Adrenal gland (tissue), 12 donors: Measurements from ENCODE around the gene CLCN7. TPM values are rescaled to one million over a fixed set of nuclear protein-coding genes. Genes with fewer than 3 reads are reported as not detected.

Source experiments
- DNase-seq, 7 donors: peaks; one replicate each; pipeline ENCODE4 v3.0.0-alpha.2; 2019 to 2020
- H3K27ac ChIP-seq, 5 donors: fragments of 200-600 bp; sonication (generic) in 4 of 5; 1 replicate in 3 of 5; 2 replicates in 2 of 5; pipeline versions ENCODE4 v1.5.1 to v1.8.0; 2016 to 2020; ENCODE audit warnings: mild to moderate bottlenecking in 1 of 5
- H3K27me3 ChIP-seq: fragments of 200-600 bp; 2 replicates; pipeline ENCODE4 v1.8.0; 2021
- H3K36me3 ChIP-seq, 2 donors: fragments of 200-600 bp; replicated peaks in 1 of 2; 1 replicate in 1 of 2; 2 replicates in 1 of 2; pipeline versions ENCODE4 v1.5.1 to v1.8.0; 2018 to 2022
- H3K4me1 ChIP-seq, 2 donors: fragments of 200-600 bp; replicated peaks in 1 of 2; 1 replicate in 1 of 2; 2 replicates in 1 of 2; pipeline versions ENCODE4 v1.5.1 to v1.8.0; 2018 to 2021
- H3K4me3 ChIP-seq, 4 donors: fragments of 200-600 bp; sonication (generic) in 3 of 4; one replicate each; pipeline ENCODE4 v1.5.1; 2016 to 2018
- H3K9me3 ChIP-seq, 3 donors: fragments of 200-600 bp; sonication (generic) in 1 of 3; replicated peaks in 1 of 3; 1 replicate in 2 of 3; 2 replicates in 1 of 3; pipeline versions ENCODE4 v1.5.1 to v1.8.0; 2016 to 2021
- POLR2A ChIP-seq, 2 donors: fragments of 450-650 bp; IDR thresholded peaks; one replicate each; pipeline ENCODE4 v1.6.1; 2017; ENCODE audit warnings: antibody characterized with exemption in 2 of 2, mild to moderate bottlenecking in 2 of 2, moderate library complexity in 1 of 2
- WGBS, 4 donors: extraction: QIAGEN DNeasy Blood & Tissue Kit in 2 of 4; methylation state at CpG; one replicate each; pipeline versions ENCODE4 v1.1.5 to v1.1.7; 2013 to 2017; 5-methylcytosine and 5-hydroxymethylcytosine counted together
- intact Hi-C, 2 donors: fragments of 100-400 bp; cut with DNase I; formaldehyde crosslinking; loops; one replicate each; pipeline versions ENCODE4 v1.14.1 to v1.15.0; 2022 to 2023
- polyA plus RNA-seq, 3 donors: library from polyadenylated mRNA; stranded (reverse); fragments of 200-250 nt in 2 of 3; fragments of 350-450 nt in 1 of 3; fragmentation: Illumina TruSeq in 1 of 3; extraction: RNeasy Lipid Tissue Mini Kit (QIAGEN cat#74804) in 1 of 3; gene quantifications; one replicate each; pipeline ENCODE4 v1.2.3, GENCODE V29; 2013 to 2014
- total RNA-seq, 9 donors: library from RNA; depleted of rRNA in 4 of 9; stranded (reverse); fragments of >200 nt in 4 of 9; fragments of 120-200 nt in 1 of 9; fragmentation: NEBNext Ultra II Directional in 1 of 9; extraction: Animal tissue kit (Norgen Biotek cat#: 25700) in 1 of 9; gene quantifications; one replicate each; pipeline versions ENCODE4 v1.1.0 to v1.2.4, GENCODE V29; 2013 to 2023
- TF ChIP-seq, protein P1 (sequence below), 6 experiments: fragments of 450-650 bp in 4 of 6; fragments of 200-600 bp in 2 of 6; sonication (generic) in 1 of 6; IDR thresholded peaks; 1 replicate in 5 of 6; 2 replicates in 1 of 6; pipeline versions ENCODE4 v1.5.1 to v1.8.0; 2016 to 2021; ENCODE audit warnings: antibody characterized with exemption in 6 of 6, mild to moderate bottlenecking in 2 of 6, moderate library complexity in 1 of 6
- donor health status: healthy with polysubstance abuse.
- donor health status: Bipolar disorder and iron deficiency.
- donor health status: DM: yes; HTN: yes; CAD: no.
- donor health status: DM: no; HTN: no; CAD: no.
- donor health status: DM: no; HTN: no; CAD: no.
- donor health status: DM: yes; HTN: yes; CAD: no.

CLCN7 gene
- total and polyA plus RNA-seq, 12 donors: 25.3 to 369 (median 127) TPM

DNA sequence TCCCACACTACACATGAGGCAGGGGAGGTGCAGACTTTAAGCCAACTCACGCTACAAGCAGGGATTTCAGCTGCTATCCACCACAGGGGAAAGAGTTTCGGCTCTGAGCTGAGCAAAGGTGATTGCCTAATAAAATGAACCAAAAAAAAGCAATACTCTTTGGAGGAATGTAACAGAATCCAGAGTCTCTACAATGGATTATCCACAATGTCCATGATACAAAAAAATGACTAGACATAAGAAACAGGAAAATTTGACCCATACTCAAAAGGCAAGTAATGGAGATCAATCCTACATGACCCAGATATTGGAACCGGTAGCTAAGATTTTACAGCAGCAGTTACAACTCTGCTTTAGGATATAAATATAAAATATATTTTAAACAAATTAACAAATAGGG lies 39.7 kb upstream of the CLCN7 start:
- peaks cover 0 to 9% (median 0%) of the 10 kb centered on the region in 3 donors for H3K9me3 ChIP-seq
- intact Hi-C loops: no loop called here
- no peak overlapping the region for H3K4me3 ChIP-seq
- WGBS, 4 donors: 82 to 98% (median 96%) methylated on average over 3 of the region's 3 CpGs
- TF ChIP-seq POLR2A (IDR thresholded peaks at IDR 0.05): no peak
- TF ChIP-seq, protein P1, sequence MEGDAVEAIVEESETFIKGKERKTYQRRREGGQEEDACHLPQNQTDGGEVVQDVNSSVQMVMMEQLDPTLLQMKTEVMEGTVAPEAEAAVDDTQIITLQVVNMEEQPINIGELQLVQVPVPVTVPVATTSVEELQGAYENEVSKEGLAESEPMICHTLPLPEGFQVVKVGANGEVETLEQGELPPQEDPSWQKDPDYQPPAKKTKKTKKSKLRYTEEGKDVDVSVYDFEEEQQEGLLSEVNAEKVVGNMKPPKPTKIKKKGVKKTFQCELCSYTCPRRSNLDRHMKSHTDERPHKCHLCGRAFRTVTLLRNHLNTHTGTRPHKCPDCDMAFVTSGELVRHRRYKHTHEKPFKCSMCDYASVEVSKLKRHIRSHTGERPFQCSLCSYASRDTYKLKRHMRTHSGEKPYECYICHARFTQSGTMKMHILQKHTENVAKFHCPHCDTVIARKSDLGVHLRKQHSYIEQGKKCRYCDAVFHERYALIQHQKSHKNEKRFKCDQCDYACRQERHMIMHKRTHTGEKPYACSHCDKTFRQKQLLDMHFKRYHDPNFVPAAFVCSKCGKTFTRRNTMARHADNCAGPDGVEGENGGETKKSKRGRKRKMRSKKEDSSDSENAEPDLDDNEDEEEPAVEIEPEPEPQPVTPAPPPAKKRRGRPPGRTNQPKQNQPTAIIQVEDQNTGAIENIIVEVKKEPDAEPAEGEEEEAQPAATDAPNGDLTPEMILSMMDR (IDR thresholded peaks at IDR 0.05): no peak
- peaks cover 0 to 11% of the 10 kb centered on the region in 2 donors for H3K4me1 ChIP-seq
- no peak overlapping the region for H3K27ac ChIP-seq
- H3K27me3 ChIP-seq: no peaks in the 10 kb centered on the region
- H3K36me3 ChIP-seq: no peaks in the 10 kb centered on the region
- DNase-seq: no peak

GRCh38 chr16:1512774-1513173 lies 37.9 kb upstream of the CLCN7 start:
- intact Hi-C loops: no loop called here
- Histone ChIP-seq H3K4me3 (no peak overlapping the region), H3K9me3 (peaks cover 0 to 9% (median 0%) of the 10 kb centered on the region in 3 donors), H3K27ac (peak overlapping the region in 1 of 5 donors; percentile 60), H3K4me1 (peaks cover 0 to 18% of the 10 kb centered on the region in 2 donors), H3K27me3 (no peaks in the 10 kb centered on the region), H3K36me3 (no peaks in the 10 kb centered on the region)
- whole genome bisulfite sequencing, 4 donors: 74 to 88% (median 81%) methylated on average over 9 to 15 of the region's 15 CpGs
- TF ChIP-seq, protein P1 (IDR thresholded peaks at IDR 0.05): no peak
- TF ChIP-seq POLR2A (IDR thresholded peaks at IDR 0.05): no peak
- DNase-seq: peak in 1 of 7 donors; percentile 46

DNA sequence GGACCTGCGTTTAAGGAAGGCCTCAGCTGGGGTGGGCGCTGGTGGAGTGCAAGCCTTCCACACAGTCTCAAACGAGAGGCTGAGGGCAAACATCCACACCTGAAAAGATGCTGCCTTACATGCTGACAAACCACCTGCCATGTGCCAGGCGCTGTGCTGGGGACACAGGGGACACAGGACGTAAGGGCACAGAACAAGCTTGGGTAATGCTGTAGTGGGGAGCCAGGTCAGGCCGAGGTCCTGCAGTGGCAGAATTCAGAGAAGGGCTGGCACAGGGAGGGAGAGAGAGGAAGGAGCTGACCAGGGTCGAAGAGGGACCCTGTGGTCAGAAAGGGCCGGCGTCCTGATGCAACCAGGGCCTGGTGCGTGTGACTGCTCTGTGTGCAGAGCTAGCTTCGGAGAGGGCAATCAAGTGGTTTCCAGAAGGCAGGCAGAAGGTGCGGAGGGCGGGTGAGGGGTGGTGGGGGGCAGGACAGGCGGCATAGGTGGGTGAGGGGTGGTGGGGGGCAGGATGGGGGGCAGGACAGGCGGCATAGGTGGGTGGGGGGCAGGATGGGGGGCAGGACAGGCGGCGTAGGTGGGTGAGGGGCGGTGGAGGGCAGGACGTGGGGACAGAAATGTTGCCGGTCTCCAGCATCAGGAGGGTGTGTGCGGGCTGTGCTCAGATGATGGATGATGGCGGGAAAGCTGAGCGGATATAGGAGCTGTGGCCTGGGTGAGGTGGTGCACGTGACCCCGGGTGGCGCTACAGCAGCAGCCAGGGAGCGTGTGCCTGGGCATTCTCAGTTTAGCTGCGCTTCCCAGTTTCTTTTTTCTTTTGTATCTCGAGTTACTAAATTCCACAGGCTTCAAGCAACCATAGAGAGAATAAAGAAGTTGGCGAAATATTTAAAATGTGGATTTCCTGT lies 37.1 kb upstream of the CLCN7 start:
- DNase-seq: no peak
- Histone ChIP-seq H3K36me3 (no peaks in the 10 kb centered on the region), H3K4me3 (no peak overlapping the region), H3K27me3 (no peaks in the 10 kb centered on the region), H3K27ac (peak overlapping the region in 2 of 5 donors; percentile 34 to 60), H3K9me3 (peaks cover 0 to 9% (median 0%) of the 10 kb centered on the region in 3 donors), H3K4me1 (peaks cover 0 to 18% of the 10 kb centered on the region in 2 donors)
- 78 to 88% (median 82%) methylated on average over 27 to 30 of the region's 30 CpGs for WGBS, 4 donors
- TF ChIP-seq POLR2A (IDR thresholded peaks at IDR 0.05): no peak
- TF ChIP-seq, protein P1 (IDR thresholded peaks at IDR 0.05): no peak
- intact Hi-C loops: no loop called here

- intact Hi-C loops: no loop called here
- TF ChIP-seq, protein P1 (IDR thresholded peaks at IDR 0.05): no peak
- TF ChIP-seq POLR2A (IDR thresholded peaks at IDR 0.05): no peak
- Histone ChIP-seq H3K27ac (no peak overlapping the region), H3K4me3 (no peak overlapping the region), H3K4me1 (peaks cover 0 to 18% of the 10 kb centered on the region in 2 donors), H3K27me3 (no peaks in the 10 kb centered on the region), H3K9me3 (peaks cover 0 to 9% (median 0%) of the 10 kb centered on the region in 3 donors), H3K36me3 (peaks cover 0 to 5% of the 10 kb centered on the region in 2 donors)
- 92 to 99% (median 92%) methylated on average over 12 to 26 of the region's 26 CpGs for WGBS, 4 donors
- DNase-seq: no peak
Observed at GRCh38 chr16:1510941-1511351, 36.1 kb upstream of the CLCN7 start.
